GM19397 (cell line): ENCODE results near the gene SORCS2.

Experiments used
- ATAC-seq: cut with Tn5 transposase; IDR thresholded peaks from one replicate; pipeline ENCODE4 v1.9.1; 2021; ENCODE audit warnings: mild to moderate bottlenecking, moderate library complexity; ENCODE audit not compliant: unreplicated experiment

SORCS2 gene

GRCh38 chr4:7652451-7652881 lies 460.1 kb downstream of the SORCS2 start:
- ATAC-seq, result no peak

DNA sequence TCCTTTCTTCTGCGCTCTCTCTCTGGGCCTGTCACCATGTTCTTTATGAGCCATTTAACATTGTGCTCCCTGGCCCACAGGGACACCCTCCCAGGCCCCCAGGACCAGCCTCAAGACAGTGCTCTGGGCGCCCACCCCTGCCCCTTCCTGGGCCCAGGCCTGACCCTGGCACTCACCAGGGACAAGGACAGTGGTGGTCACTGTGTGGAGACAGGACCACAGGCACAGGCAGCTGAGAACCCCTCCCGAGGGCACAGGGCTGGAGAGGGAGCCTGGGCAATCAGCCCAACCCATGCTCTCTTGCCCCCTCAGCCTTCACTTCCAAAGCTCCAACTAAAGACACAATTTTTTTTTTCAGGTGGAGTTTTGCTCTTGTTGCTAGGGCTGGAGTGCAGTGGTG lies 460.6 kb downstream of the SORCS2 start:
- ATAC-seq, result no peak

DNA sequence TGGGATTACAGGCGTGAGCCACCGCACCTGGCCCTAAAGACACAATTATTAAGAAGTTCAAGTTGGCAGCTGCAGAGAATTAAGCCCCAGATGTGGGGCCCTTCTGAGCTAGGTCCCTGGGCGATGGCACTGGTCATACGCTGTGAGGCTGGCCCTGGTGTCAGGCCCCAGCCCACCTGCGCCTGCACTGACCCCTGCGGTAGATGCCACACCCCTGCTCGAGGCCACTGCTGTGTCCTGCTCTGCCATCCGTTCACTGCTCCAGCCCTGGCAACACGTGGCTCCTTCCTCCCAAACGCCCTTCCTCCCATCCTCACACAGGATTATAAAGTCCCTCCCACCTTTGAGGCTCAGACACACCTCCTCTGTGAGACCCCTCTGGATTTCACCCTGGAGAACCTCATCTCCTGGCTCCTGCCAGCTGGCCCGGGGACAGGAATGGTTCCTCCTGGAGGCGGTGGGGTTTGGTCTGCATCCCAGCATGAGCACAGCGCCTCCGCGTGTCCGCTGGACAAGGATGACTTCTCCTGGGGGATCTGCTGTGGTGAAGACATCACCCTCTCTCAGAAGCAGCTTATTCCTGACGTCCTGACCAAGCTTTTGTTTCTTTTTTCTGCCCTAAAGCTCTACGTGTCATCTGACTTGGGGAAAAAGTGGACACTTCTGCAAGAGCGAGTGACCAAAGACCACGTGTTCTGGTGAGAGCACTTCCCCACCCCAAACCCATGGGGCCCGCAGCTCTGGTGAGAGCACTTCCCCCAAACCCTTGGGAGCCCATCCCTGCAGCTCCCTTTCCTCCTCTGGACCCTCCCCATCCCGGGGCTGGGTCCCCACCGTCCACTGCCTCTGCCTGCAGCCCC lies 461.4 kb downstream of the SORCS2 start:
- ATAC-seq, result no peak

DNA sequence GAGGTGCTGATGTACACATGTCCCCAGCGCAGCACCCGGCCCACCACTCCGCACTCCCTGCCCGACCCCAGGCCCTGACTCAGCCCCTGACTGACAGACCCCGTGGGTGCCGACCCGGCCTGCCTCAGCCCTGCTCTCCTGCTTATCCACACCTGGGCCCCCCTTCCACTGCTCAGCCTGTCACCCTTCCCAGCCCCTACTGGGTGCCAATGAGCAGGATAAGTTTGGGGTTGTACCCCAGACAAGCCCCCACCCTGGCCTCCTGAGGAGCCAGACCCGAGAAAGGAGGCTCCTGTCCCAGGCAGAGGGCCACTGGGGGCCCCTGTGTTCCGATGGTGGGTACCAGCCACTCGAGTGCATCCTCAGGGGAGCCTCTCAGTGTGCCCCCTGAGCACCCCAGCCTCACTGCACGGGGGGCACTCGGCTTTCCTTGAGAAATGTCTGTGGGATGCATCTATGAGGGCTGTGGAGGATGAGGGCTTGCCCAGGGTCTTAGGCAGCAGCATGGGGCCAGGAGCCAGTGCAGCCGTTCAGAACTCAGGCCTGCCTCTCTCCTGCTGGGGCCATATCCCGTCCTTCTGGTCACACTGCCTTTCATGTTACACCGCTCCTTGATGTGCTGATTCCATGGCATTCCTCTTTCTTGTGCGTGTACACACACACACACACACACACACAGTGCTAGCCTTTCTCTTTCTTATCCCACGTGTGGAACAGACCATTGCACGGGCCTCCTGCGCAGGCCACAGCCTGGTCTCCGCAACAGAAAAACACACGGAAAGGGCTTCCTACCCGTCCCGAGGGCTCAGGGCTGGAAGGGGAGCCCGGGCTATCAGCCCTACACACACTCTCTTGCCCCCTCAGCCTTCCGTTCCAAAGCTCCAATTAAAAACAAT lies 462.5 kb downstream of the SORCS2 start:
- no peak for ATAC-seq

- ATAC-seq, result no peak
These were observed 463.3 kb downstream of the SORCS2 start for GRCh38 chr4:7655511-7656243.

GRCh38 chr4:7656244-7656800 lies 464.0 kb downstream of the SORCS2 start:
- ATAC-seq, result no peak

DNA sequence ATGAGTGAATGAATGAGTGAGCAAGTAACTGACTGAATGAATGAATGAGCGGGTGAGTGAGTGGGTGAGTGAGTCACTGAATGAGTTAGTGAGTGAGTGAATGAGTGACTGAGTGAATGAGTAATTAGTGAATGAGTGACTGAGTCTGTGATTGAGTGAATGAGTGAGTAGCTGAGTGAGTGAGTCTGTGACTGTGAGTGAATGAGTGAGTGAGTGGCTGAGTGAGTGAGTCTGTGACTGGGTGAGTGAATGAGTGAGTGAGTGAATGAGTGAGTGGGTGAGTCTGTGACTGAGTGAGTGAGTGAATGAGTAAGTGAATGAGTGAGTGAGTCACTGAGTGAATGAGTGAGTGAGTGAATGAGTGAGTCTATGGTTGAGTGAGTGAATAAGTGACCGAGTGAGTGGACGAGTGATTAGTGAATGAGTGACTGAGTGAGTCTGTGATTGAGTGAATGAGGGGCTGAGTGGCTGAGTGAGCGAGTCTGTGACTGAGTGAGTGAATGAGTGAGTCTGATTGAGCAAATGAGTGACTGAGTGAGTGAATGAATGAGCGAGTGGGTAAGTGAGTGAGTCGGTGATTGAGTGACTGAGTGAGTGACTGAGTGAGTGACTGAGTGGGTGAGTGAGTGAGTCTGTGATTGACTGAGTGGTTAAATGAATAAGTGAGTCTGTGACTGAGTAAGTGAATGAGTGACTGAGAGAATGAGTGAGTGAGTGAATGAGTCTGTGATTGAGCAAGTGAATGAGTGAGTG lies 465.4 kb downstream of the SORCS2 start:
- ATAC-seq, result no peak

GRCh38 chr4:7658341-7659204 lies 466.2 kb downstream of the SORCS2 start:
- no peak for ATAC-seq

- ATAC-seq, result no peak
These were observed 467.3 kb downstream of the SORCS2 start for GRCh38 chr4:7659429-7660175.

- no peak for ATAC-seq
These were observed 468.1 kb downstream of the SORCS2 start for GRCh38 chr4:7660176-7661039.

DNA sequence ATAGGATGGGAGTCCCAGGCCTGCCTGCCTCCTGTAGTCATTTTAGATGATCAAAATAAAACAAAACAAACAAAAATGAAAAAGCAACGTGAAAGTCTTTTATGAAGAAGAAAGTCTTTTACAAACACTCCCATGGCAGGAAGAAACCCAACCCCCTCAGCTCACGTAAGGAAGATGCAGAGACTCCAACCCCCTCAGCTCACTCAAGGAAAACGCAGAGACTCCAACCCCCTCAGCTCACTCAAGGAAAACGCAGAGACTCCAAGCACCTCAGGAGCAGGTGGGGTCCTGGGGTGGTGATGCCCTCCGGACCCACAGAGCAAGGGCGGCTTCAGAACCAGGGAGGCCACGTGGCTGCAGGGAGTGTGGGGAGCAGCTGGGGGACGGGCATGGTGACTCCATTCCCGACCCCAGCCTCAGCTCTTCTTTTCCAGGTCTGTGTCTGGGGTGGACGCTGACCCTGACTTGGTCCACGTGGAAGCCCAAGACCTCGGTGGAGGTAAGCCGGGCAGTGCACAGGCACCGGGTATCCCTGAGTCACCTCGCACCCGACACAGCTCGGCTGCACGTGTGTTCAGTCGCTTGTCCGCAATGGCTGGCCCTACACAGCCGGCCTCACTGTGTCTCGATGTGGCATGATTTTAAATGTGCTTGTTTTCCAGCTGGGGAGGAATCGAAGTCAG lies 468.9 kb downstream of the SORCS2 start:
- no peak for ATAC-seq

- no peak for ATAC-seq
These were observed 469.6 kb downstream of the SORCS2 start for GRCh38 chr4:7661846-7662506.

DNA sequence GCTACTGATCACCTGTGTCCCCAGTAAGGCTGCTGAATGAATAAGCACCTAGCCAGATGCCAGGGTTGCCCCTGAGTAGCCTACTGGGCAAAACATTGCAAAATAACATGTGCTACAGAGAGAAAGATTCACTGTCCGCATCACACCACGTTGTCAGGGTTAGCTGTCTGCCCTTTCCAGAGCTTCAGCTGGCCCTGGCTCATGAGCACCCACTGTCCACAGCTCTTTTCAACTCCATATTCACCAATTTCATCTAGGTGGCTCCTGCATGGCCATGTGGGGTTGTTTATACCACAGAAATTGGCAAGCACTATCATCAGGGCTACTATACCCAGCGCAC lies 470.1 kb downstream of the SORCS2 start:
- ATAC-seq, result no peak

GRCh38 chr4:7663075-7663541 lies 470.8 kb downstream of the SORCS2 start:
- ATAC-seq, result no peak

DNA sequence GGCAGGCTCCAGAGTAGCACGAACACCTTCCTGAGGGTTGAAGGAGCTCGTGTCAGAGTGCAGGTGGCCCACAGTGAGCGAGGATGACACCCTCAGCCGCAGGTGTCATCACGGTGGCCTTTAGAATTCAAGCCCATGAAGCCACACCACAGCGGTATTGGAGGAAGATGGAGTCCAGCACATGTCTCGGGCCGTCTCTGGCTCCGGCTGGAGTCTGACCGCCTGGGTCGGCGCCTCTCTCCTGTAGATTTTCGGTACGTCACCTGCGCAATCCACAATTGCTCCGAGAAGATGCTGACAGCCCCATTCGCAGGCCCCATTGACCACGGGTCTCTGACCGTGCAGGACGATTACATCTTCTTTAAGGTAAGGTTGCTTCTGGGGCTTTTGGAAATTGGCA lies 471.8 kb downstream of the SORCS2 start:
- no peak for ATAC-seq

- no peak for ATAC-seq
These were observed 473.0 kb downstream of the SORCS2 start for GRCh38 chr4:7665321-7665720.
